ENCODE measurements around the gene TNFSF12. TPM values are rescaled to one million over a fixed set of nuclear protein-coding genes. Genes with fewer than 3 reads are reported as not detected.

Gene TNFSF12
- total RNA-seq, 2 donors from 2014 or later: 39.6 to 50.2 TPM

GRCh38 chr17:7573324-7574080, 24.6 kb downstream of the TNFSF12 start:
- peaks cover 0 to 40% of the 10 kb centered on the region in 2 donors for H3K4me1 ChIP-seq
- no peaks in the 10 kb centered on the region for H3K27me3 ChIP-seq
- no peaks in the 10 kb centered on the region for H3K9me3 ChIP-seq
- peak overlapping the region; percentile 100 for H3K27ac ChIP-seq
- peak; percentile 90 for DNase-seq (ENCODE audit: low spot score)
- peak overlapping the region; percentile 100 for H3K4me3 ChIP-seq
- H3K36me3 ChIP-seq: peaks cover 69% of the 10 kb centered on the region
- peak in 1 of 2 donors; percentile 12 for TF ChIP-seq CTCF (IDR thresholded peaks at IDR 0.05)

- Histone ChIP-seq H3K4me1 (peaks cover 0 to 47% of the 10 kb centered on the region in 2 donors), H3K27ac (peak overlapping the region; percentile 100), H3K36me3 (peaks cover 76% of the 10 kb centered on the region), H3K9me3 (no peaks in the 10 kb centered on the region), H3K27me3 (no peaks in the 10 kb centered on the region), H3K4me3 (peak overlapping the region; percentile 100)
- TF ChIP-seq CTCF (IDR thresholded peaks at IDR 0.05): no peak
- no peak for DNase-seq (ENCODE audit: low spot score)
These were observed 25.5 kb downstream of the TNFSF12 start for GRCh38 chr17:7574176-7574953.

- no peaks in the 10 kb centered on the region for H3K27me3 ChIP-seq
- DNase-seq (ENCODE audit: low spot score): no peak
- TF ChIP-seq CTCF (IDR thresholded peaks at IDR 0.05): no peak
- peaks cover 65% of the 10 kb centered on the region for H3K36me3 ChIP-seq
- H3K27ac ChIP-seq: no peak overlapping the region
- H3K4me3 ChIP-seq: no peak overlapping the region
- peaks cover 0 to 55% of the 10 kb centered on the region in 2 donors for H3K4me1 ChIP-seq
- no peaks in the 10 kb centered on the region for H3K9me3 ChIP-seq
These were observed 26.6 kb downstream of the TNFSF12 start for GRCh38 chr17:7575481-7575883.

GRCh38 chr17:7575959-7576358, 27.1 kb downstream of the TNFSF12 start:
- H3K27ac ChIP-seq: no peak overlapping the region
- no peaks in the 10 kb centered on the region for H3K9me3 ChIP-seq
- no peak for DNase-seq (ENCODE audit: low spot score)
- no peak overlapping the region for H3K4me3 ChIP-seq
- H3K36me3 ChIP-seq: peaks cover 60% of the 10 kb centered on the region
- H3K27me3 ChIP-seq: no peaks in the 10 kb centered on the region
- H3K4me1 ChIP-seq: peaks cover 0 to 59% of the 10 kb centered on the region in 2 donors
- no peak for TF ChIP-seq CTCF (IDR thresholded peaks at IDR 0.05)

GRCh38 chr17:7576432-7576937, 27.6 kb downstream of the TNFSF12 start:
- peaks cover 55% of the 10 kb centered on the region for H3K36me3 ChIP-seq
- H3K4me1 ChIP-seq: peaks cover 0 to 59% of the 10 kb centered on the region in 2 donors
- no peak overlapping the region for H3K4me3 ChIP-seq
- no peaks in the 10 kb centered on the region for H3K27me3 ChIP-seq
- TF ChIP-seq CTCF (IDR thresholded peaks at IDR 0.05): no peak
- H3K9me3 ChIP-seq: no peaks in the 10 kb centered on the region
- no peak for DNase-seq (ENCODE audit: low spot score)
- no peak overlapping the region for H3K27ac ChIP-seq
